Sigmoid colon (tissue), 7 donors: ENCODE results near the gene WASF2. TPM values are rescaled to one million over a fixed set of nuclear protein-coding genes. Genes with fewer than 3 reads are reported as not detected.

Source experiments
- DNase-seq: peaks from one replicate; pipeline ENCODE4 v3.0.0-alpha.2; 2019
- H3K27ac ChIP-seq, 4 donors: fragments of 200-600 bp; sonication (generic); one replicate each; pipeline ENCODE4 v1.5.1; 2016 to 2019; ENCODE audit warnings: mild to moderate bottlenecking in 1 of 4
- H3K27me3 ChIP-seq, 3 donors: fragments of 200-600 bp; sonication (generic); one replicate each; pipeline ENCODE4 v1.5.1; 2019; ENCODE audit warnings: mild to moderate bottlenecking in 1 of 3
- H3K36me3 ChIP-seq, 4 donors: fragments of 200-600 bp; sonication (generic); one replicate each; pipeline ENCODE4 v1.5.1; 2016 to 2019
- H3K4me1 ChIP-seq, 4 donors: fragments of 200-600 bp; sonication (generic); one replicate each; pipeline ENCODE4 v1.5.1; 2017 to 2019
- H3K4me3 ChIP-seq, 4 donors: fragments of 200-600 bp; sonication (generic); one replicate each; pipeline ENCODE4 v1.5.1; 2017 to 2019; ENCODE audit warnings: mild to moderate bottlenecking in 2 of 4, moderate library complexity in 1 of 4
- H3K9me3 ChIP-seq, 4 donors: fragments of 200-600 bp in 3 of 4; sonication (generic) in 3 of 4; one replicate each; pipeline versions ENCODE4 v1.5.1 to v1.6.1; 2013 to 2019
- CTCF ChIP-seq, 4 experiments: fragments of 450-650 bp in 3 of 4; fragments of 200-600 bp in 1 of 4; IDR thresholded peaks; one replicate each; pipeline ENCODE4 v1.5.1; 2016 to 2019; ENCODE audit warnings: antibody characterized with exemption in 4 of 4, mild to moderate bottlenecking in 3 of 4, moderate library complexity in 2 of 4
- EP300 ChIP-seq, 4 donors: sonication (generic); formaldehyde crosslinking; IDR thresholded peaks; one replicate each; pipeline ENCODE4 v1.6.1; 2017; ENCODE audit warnings: antibody characterized with exemption in 4 of 4
- POLR2A ChIP-seq, 2 donors: fragments of 450-650 bp; IDR thresholded peaks; one replicate each; pipeline ENCODE4 v1.6.1; 2016; ENCODE audit warnings: antibody characterized with exemption in 2 of 2, mild to moderate bottlenecking in 2 of 2, moderate library complexity in 2 of 2
- POLR2AphosphoS5 ChIP-seq, 4 donors: sonication (generic); formaldehyde crosslinking; IDR thresholded peaks; one replicate each; pipeline ENCODE4 v1.6.1; 2017; ENCODE audit warnings: antibody characterized with exemption in 4 of 4
- WGBS, 2 donors: extraction: QIAGEN DNeasy Blood & Tissue Kit; methylation state at CpG; one replicate each; pipeline ENCODE4 v1.1.7; 2013; 5-methylcytosine and 5-hydroxymethylcytosine counted together
- intact Hi-C: fragments of 100-400 bp; cut with DNase I; formaldehyde crosslinking; loops from one replicate; pipeline ENCODE4 v1.15.1; 2023
- polyA plus RNA-seq, 3 donors: library from polyadenylated mRNA; stranded (reverse); fragments of 200-250 nt; gene quantifications; one replicate each; pipeline ENCODE4 v1.2.3, GENCODE V29; 2013
- total RNA-seq, 4 donors: library from RNA; depleted of rRNA; stranded (reverse); fragments of >200 nt; gene quantifications; one replicate each; pipeline ENCODE4 v1.1.0, GENCODE V29; 2016
- donor health status: healthy with polysubstance abuse.
- donor health status: Bipolar disorder and iron deficiency.
- donor health status: healthy.

The WASF2 gene
- total and polyA plus RNA-seq, 7 donors, result 30.0 to 69.6 (median 56.9) TPM

- H3K27me3 ChIP-seq, result no peaks in the 10 kb centered on the region
- intact Hi-C loops, result loop anchor here (5.0 kb wide), 2 partner anchors 36 to 56 kb away; partner anchors contain the start of gene TMEM222
- H3K27ac ChIP-seq, result no peak overlapping the region
- DNase-seq, result no peak
- peaks cover 0 to 21% (median 17%) of the 10 kb centered on the region in 4 donors for H3K4me1 ChIP-seq
- TF ChIP-seq POLR2A (IDR thresholded peaks at IDR 0.05) (no peak), CTCF (IDR thresholded peaks at IDR 0.05) (no peak), POLR2AphosphoS5 (IDR thresholded peaks at IDR 0.05) (no peak), EP300 (IDR thresholded peaks at IDR 0.05) (no peak)
- H3K9me3 ChIP-seq, result no peaks in the 10 kb centered on the region
- peaks cover 21 to 84% (median 55%) of the 10 kb centered on the region in 4 donors for H3K36me3 ChIP-seq
- 90 to 96% methylated on average over 21 of the region's 21 CpGs for WGBS, 2 donors
- no peak overlapping the region for H3K4me3 ChIP-seq
Measured at GRCh38 chr1:27358038-27358927, 131.7 kb downstream of the WASF2 start.

GRCh38 chr1:27357281-27358037 is 132.5 kb downstream of the WASF2 start:
- H3K9me3 ChIP-seq, result no peaks in the 10 kb centered on the region
- H3K27ac ChIP-seq, result peak overlapping the region in 1 of 4 donors; percentile 33
- DNase-seq, result peak; percentile 90
- TF ChIP-seq CTCF (IDR thresholded peaks at IDR 0.05) (peak; percentile 92 to 99 (median 96)), POLR2A (IDR thresholded peaks at IDR 0.05) (no peak), EP300 (IDR thresholded peaks at IDR 0.05) (no peak), POLR2AphosphoS5 (IDR thresholded peaks at IDR 0.05) (peak in 1 of 4 donors; percentile 16)
- WGBS, 2 donors, result 10 to 24% methylated on average over 40 of the region's 40 CpGs
- peak overlapping the region in 1 of 4 donors; percentile 29 for H3K4me3 ChIP-seq
- intact Hi-C loops, result loop anchor here (2.0 to 5.0 kb wide), 3 partner anchors 31 to 55 kb away; partner anchors contain the start of gene TMEM222
- H3K36me3 ChIP-seq, result peaks cover 13 to 80% (median 48%) of the 10 kb centered on the region in 4 donors
- peaks cover 0 to 21% (median 17%) of the 10 kb centered on the region in 4 donors for H3K4me1 ChIP-seq
- no peaks in the 10 kb centered on the region for H3K27me3 ChIP-seq

GRCh38 chr1:27356619-27357280 is 133.2 kb downstream of the WASF2 start:
- intact Hi-C loops, result loop anchor here (2.0 to 5.0 kb wide), 3 partner anchors 32 to 54 kb away; partner anchors contain the start of gene TMEM222
- no peak overlapping the region for H3K27ac ChIP-seq
- H3K4me1 ChIP-seq, result peaks cover 0 to 21% (median 17%) of the 10 kb centered on the region in 4 donors
- WGBS, 2 donors, result 20 to 64% methylated on average over 37 of the region's 37 CpGs
- H3K9me3 ChIP-seq, result no peaks in the 10 kb centered on the region
- DNase-seq, result no peak
- peak overlapping the region in 1 of 4 donors; percentile 29 for H3K4me3 ChIP-seq
- H3K36me3 ChIP-seq, result peaks cover 12 to 73% (median 41%) of the 10 kb centered on the region in 4 donors
- no peaks in the 10 kb centered on the region for H3K27me3 ChIP-seq
- no peak for TF ChIP-seq EP300 (IDR thresholded peaks at IDR 0.05)
- TF ChIP-seq CTCF (IDR thresholded peaks at IDR 0.05), result no peak
- TF ChIP-seq POLR2AphosphoS5 (IDR thresholded peaks at IDR 0.05), result no peak
- no peak for TF ChIP-seq POLR2A (IDR thresholded peaks at IDR 0.05)

GRCh38 chr1:27356277-27356618 is 133.7 kb downstream of the WASF2 start:
- TF ChIP-seq POLR2A (IDR thresholded peaks at IDR 0.05) (no peak), POLR2AphosphoS5 (IDR thresholded peaks at IDR 0.05) (no peak), CTCF (IDR thresholded peaks at IDR 0.05) (no peak)
- no peak for DNase-seq
- 86 to 89% methylated on average over 13 of the region's 13 CpGs for WGBS, 2 donors
- Histone ChIP-seq H3K27me3 (peaks cover 0 to 1% (median 0%) of the 10 kb centered on the region in 3 donors), H3K27ac (no peak overlapping the region), H3K4me3 (no peak overlapping the region), H3K4me1 (peaks cover 0 to 22% (median 20%) of the 10 kb centered on the region in 4 donors), H3K36me3 (peaks cover 12 to 68% (median 36%) of the 10 kb centered on the region in 4 donors), H3K9me3 (no peaks in the 10 kb centered on the region)
- intact Hi-C loops, result loop anchor here (2.0 to 5.0 kb wide), 3 partner anchors 33 to 54 kb away; partner anchors contain the start of gene TMEM222
